NB4 (cell line): Measurements from ENCODE around the gene STRIP2.
"Not testable (repeated sequence)": the region's sequence is repeated elsewhere in the genome, so short reads cannot be mapped to it uniquely, and the experiment has no call there.

ENCODE experiments used
- DNase-seq: peaks from one replicate; pipeline ENCODE4 v3.0.0; 2010; ENCODE audit warnings: low read depth
- H3K4me3 ChIP-seq: one replicate; pipeline ENCODE4 v1.5.1; 2011; ENCODE audit warnings: mild to moderate bottlenecking, low read depth, low read length, moderate library complexity
- MAX ChIP-seq: IDR thresholded peaks from 2 replicates; pipeline ENCODE4 v1.6.1; 2011; ENCODE audit warnings: low read depth, low read length
- MYC ChIP-seq: IDR thresholded peaks from 2 replicates; pipeline ENCODE4 v1.6.1; 2011; ENCODE audit warnings: low read depth, low read length
- POLR2A ChIP-seq: IDR thresholded peaks from 2 replicates; pipeline ENCODE4 v1.6.1; 2011; ENCODE audit warnings: mild to moderate bottlenecking; ENCODE audit not compliant: insufficient read length; ENCODE audit errors: extremely low read depth
- TF ChIP-seq, protein P1 (sequence below): IDR thresholded peaks from one replicate; pipeline ENCODE4 v1.5.1; 2012; ENCODE audit warnings: low read depth, low read length

Gene STRIP2

GRCh38 chr7:129470411-129470810, 36.2 kb downstream of the STRIP2 start:
- no peak for DNase-seq
- TF ChIP-seq, protein P1, sequence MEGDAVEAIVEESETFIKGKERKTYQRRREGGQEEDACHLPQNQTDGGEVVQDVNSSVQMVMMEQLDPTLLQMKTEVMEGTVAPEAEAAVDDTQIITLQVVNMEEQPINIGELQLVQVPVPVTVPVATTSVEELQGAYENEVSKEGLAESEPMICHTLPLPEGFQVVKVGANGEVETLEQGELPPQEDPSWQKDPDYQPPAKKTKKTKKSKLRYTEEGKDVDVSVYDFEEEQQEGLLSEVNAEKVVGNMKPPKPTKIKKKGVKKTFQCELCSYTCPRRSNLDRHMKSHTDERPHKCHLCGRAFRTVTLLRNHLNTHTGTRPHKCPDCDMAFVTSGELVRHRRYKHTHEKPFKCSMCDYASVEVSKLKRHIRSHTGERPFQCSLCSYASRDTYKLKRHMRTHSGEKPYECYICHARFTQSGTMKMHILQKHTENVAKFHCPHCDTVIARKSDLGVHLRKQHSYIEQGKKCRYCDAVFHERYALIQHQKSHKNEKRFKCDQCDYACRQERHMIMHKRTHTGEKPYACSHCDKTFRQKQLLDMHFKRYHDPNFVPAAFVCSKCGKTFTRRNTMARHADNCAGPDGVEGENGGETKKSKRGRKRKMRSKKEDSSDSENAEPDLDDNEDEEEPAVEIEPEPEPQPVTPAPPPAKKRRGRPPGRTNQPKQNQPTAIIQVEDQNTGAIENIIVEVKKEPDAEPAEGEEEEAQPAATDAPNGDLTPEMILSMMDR = no peak
- no peak for TF ChIP-seq MYC
- TF ChIP-seq POLR2A = no peak
- no peak for TF ChIP-seq MAX
- H3K4me3 ChIP-seq = no peak overlapping the region

GRCh38 chr7:129471402-129471827, 37.2 kb downstream of the STRIP2 start:
- TF ChIP-seq MYC (no peak), POLR2A (no peak), MAX (no peak)
- TF ChIP-seq, protein P1 = no peak
- no peak for DNase-seq
- H3K4me3 ChIP-seq = no peak overlapping the region

DNA sequence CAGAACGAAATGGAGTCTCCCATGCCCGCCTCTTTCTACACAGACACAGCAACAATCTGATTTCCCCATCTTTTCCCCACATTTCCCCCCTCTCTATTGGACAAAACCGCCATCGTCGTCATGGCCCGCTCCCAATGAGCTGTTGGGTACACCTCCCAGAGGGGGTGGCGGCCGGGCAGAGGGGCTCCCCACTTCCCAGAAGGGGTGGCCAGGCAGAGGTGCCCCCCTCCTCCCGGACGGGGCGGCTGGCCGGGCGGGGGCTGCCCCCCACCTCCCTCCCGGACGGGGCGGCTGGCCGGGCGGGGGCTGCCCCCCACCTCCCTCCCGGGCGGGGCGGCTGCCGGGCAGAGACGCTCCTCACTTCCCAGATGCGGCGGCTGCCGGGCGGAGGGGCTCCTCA, 41.7 kb downstream of the STRIP2 start:
- H3K4me3 ChIP-seq, DNase-seq: not testable (repeated sequence)

DNA sequence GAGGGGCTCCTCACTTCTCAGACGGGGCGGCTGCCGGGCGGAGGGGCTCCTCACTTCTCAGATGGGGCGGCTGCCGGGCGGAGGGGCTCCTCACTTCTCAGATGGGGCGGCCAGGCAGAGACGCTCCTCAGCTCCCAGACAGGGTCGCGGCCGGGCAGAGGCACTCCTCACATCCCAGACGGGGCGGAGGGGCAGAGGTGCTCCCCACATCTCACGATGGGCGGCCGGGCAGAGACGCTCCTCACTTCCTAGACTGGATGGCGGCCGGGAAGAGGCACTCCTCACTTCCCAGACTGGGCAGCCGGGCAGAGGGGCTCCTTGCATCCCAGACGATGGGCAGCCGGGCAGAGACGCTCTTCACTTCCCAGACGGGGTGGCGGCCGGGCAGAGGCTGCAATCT, 42.2 kb downstream of the STRIP2 start:
- not testable (repeated sequence) for H3K4me3 ChIP-seq, DNase-seq

DNA sequence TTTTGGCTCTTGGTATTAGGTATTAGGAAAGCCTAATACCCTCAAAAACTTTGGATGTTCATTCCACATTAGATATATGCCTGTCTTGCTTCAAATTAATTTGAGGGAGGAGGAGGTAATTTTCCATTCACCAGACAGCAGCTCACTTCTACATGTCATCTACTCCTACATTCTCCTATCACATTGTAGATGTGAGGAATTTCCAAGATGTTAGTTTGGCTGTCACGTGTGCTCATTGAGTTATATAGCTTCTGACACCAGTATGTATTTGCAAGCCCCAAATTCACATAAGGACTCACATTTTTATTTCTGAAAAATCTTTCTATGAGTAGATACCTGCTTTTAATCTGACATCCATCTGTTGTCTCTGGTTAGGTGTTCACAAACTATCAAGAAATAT, 45.6 kb downstream of the STRIP2 start:
- DNase-seq = no peak
- no peak overlapping the region for H3K4me3 ChIP-seq
- TF ChIP-seq MAX (no peak), POLR2A (no peak), MYC (no peak)
- TF ChIP-seq, protein P1 = no peak

GRCh38 chr7:129480674-129481363, 46.6 kb downstream of the STRIP2 start:
- DNase-seq = no peak
- no peak for TF ChIP-seq POLR2A
- TF ChIP-seq MYC = no peak
- TF ChIP-seq MAX = no peak
- TF ChIP-seq, protein P1 = no peak
- no peak overlapping the region for H3K4me3 ChIP-seq

GRCh38 chr7:129481376-129481775, 47.1 kb downstream of the STRIP2 start:
- not testable (repeated sequence) for H3K4me3 ChIP-seq, DNase-seq

GRCh38 chr7:129482781-129483180, 48.5 kb downstream of the STRIP2 start:
- DNase-seq = no peak
- TF ChIP-seq MYC (no peak), POLR2A (no peak), MAX (no peak)
- TF ChIP-seq, protein P1 = no peak
- H3K4me3 ChIP-seq = no peak overlapping the region
